ENCODE results near the gene TBC1D22A. TPM values are rescaled to one million over a fixed set of nuclear protein-coding genes. Genes with fewer than 3 reads are reported as not detected.

TBC1D22A gene
- total RNA-seq, 1 donor: 17.7 TPM

- Histone ChIP-seq H3K36me3 (ENCODE audit: insufficient read depth, low read length) (peaks cover 3% of the 10 kb centered on the region), H4K20me1 (ENCODE audit: insufficient read depth, low read length) (peaks cover 18% of the 10 kb centered on the region), H3K27ac (ENCODE audit: low read depth, low read length) (no peak overlapping the region), H3K4me3 (ENCODE audit: insufficient read depth, low read length) (no peak overlapping the region), H3K4me2 (ENCODE audit: insufficient read depth, low read length) (no peak overlapping the region), H3K9me3 (ENCODE audit: low read depth, low read length) (no peaks in the 10 kb centered on the region), H3K4me1 (ENCODE audit: insufficient read depth, low read length) (no peaks in the 10 kb centered on the region), H3K79me2 (ENCODE audit: insufficient read depth, low read length) (no peaks in the 10 kb centered on the region), H2AFZ (ENCODE audit: low read length) (no peak overlapping the region), H3K27me3 (ENCODE audit: insufficient read depth, low read length) (no peaks in the 10 kb centered on the region)
- DNase-seq (ENCODE audit: insufficient read length, low spot score, missing footprints): peak; percentile 14
- TF ChIP-seq, protein P1, sequence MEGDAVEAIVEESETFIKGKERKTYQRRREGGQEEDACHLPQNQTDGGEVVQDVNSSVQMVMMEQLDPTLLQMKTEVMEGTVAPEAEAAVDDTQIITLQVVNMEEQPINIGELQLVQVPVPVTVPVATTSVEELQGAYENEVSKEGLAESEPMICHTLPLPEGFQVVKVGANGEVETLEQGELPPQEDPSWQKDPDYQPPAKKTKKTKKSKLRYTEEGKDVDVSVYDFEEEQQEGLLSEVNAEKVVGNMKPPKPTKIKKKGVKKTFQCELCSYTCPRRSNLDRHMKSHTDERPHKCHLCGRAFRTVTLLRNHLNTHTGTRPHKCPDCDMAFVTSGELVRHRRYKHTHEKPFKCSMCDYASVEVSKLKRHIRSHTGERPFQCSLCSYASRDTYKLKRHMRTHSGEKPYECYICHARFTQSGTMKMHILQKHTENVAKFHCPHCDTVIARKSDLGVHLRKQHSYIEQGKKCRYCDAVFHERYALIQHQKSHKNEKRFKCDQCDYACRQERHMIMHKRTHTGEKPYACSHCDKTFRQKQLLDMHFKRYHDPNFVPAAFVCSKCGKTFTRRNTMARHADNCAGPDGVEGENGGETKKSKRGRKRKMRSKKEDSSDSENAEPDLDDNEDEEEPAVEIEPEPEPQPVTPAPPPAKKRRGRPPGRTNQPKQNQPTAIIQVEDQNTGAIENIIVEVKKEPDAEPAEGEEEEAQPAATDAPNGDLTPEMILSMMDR (IDR thresholded peaks at IDR 0.05; ENCODE audit: extremely low read depth, low read depth, low read length): no peak
Measured at GRCh38 chr22:47019012-47019790, 256.8 kb downstream of the TBC1D22A start.

- no peak overlapping the region for H2AFZ ChIP-seq (ENCODE audit: low read length)
- no peaks in the 10 kb centered on the region for H3K9me3 ChIP-seq (ENCODE audit: low read depth, low read length)
- H3K79me2 ChIP-seq (ENCODE audit: insufficient read depth, low read length): no peaks in the 10 kb centered on the region
- H3K4me1 ChIP-seq (ENCODE audit: insufficient read depth, low read length): no peaks in the 10 kb centered on the region
- DNase-seq (ENCODE audit: insufficient read length, low spot score, missing footprints): peak; percentile 78
- H4K20me1 ChIP-seq (ENCODE audit: insufficient read depth, low read length): peaks cover 11% of the 10 kb centered on the region
- H3K27ac ChIP-seq (ENCODE audit: low read depth, low read length): no peak overlapping the region
- no peak overlapping the region for H3K4me2 ChIP-seq (ENCODE audit: insufficient read depth, low read length)
- H3K27me3 ChIP-seq (ENCODE audit: insufficient read depth, low read length): no peaks in the 10 kb centered on the region
- TF ChIP-seq, protein P1 (IDR thresholded peaks at IDR 0.05; ENCODE audit: extremely low read depth, low read depth, low read length): no peak
- H3K4me3 ChIP-seq (ENCODE audit: insufficient read depth, low read length): no peak overlapping the region
- H3K36me3 ChIP-seq (ENCODE audit: insufficient read depth, low read length): peaks cover 5% of the 10 kb centered on the region
Measured at GRCh38 chr22:47020166-47020565, 257.7 kb downstream of the TBC1D22A start.

DNA sequence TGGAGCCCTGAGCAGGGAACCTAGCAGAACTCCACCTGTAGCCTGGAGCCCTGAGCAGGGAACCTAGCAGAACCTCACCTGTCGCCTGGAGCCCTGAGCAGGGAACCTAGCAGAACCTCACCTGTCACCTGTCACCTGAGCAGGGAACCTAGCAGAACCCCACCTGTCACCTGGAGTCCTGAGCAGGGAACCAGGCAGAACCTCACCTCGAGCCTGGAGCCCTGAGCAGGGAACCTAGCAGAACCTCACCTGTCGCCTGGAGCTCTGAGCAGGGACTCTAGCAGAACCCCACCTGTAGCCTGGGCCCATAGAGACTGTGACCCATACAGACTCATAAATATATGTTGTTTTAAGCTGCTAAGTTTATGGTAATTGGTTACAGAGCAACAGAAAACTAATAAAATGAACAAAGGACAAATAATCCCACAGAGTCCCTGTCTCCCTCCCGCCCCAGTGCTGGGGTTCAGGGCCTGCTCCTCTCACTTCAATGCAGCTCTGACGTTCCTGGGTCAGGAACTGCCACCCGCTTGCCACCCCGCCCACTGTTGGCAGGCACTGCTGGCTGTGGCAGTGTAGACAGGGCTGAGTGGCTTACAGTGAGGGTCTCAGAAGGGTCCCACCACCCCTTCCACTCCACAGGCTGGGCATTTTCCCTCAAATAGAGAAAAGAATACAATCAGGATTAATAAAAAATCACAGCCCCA, 259.1 kb downstream of the TBC1D22A start:
- Histone ChIP-seq H2AFZ (ENCODE audit: low read length) (no peak overlapping the region), H3K4me3 (ENCODE audit: insufficient read depth, low read length) (no peak overlapping the region), H4K20me1 (ENCODE audit: insufficient read depth, low read length) (peaks cover 6% of the 10 kb centered on the region), H3K27ac (ENCODE audit: low read depth, low read length) (no peak overlapping the region), H3K79me2 (ENCODE audit: insufficient read depth, low read length) (no peaks in the 10 kb centered on the region), H3K9me3 (ENCODE audit: low read depth, low read length) (no peaks in the 10 kb centered on the region), H3K4me2 (ENCODE audit: insufficient read depth, low read length) (no peak overlapping the region), H3K4me1 (ENCODE audit: insufficient read depth, low read length) (no peaks in the 10 kb centered on the region), H3K36me3 (ENCODE audit: insufficient read depth, low read length) (peaks cover 5% of the 10 kb centered on the region), H3K27me3 (ENCODE audit: insufficient read depth, low read length) (no peaks in the 10 kb centered on the region)
- DNase-seq (ENCODE audit: insufficient read length, low spot score, missing footprints): peak; percentile 77
- TF ChIP-seq, protein P1 (IDR thresholded peaks at IDR 0.05; ENCODE audit: extremely low read depth, low read depth, low read length): no peak

- Histone ChIP-seq H4K20me1 (ENCODE audit: insufficient read depth, low read length) (peaks cover 4% of the 10 kb centered on the region), H3K27me3 (ENCODE audit: insufficient read depth, low read length) (no peaks in the 10 kb centered on the region), H3K4me1 (ENCODE audit: insufficient read depth, low read length) (no peaks in the 10 kb centered on the region), H3K4me3 (ENCODE audit: insufficient read depth, low read length) (no peak overlapping the region), H3K27ac (ENCODE audit: low read depth, low read length) (no peak overlapping the region), H3K36me3 (ENCODE audit: insufficient read depth, low read length) (peaks cover 5% of the 10 kb centered on the region), H3K79me2 (ENCODE audit: insufficient read depth, low read length) (no peaks in the 10 kb centered on the region), H3K9me3 (ENCODE audit: low read depth, low read length) (no peaks in the 10 kb centered on the region), H2AFZ (ENCODE audit: low read length) (no peak overlapping the region), H3K4me2 (ENCODE audit: insufficient read depth, low read length) (no peak overlapping the region)
- TF ChIP-seq, protein P1 (IDR thresholded peaks at IDR 0.05; ENCODE audit: extremely low read depth, low read depth, low read length): no peak
- peak; percentile 64 for DNase-seq (ENCODE audit: insufficient read length, low spot score, missing footprints)
Measured at GRCh38 chr22:47022075-47022473, 259.6 kb downstream of the TBC1D22A start.

All from osteoblast (primary cell).